GM23338 (cell line): ENCODE measurements around the gene ACSF2. TPM values are rescaled to one million over a fixed set of nuclear protein-coding genes. Genes with fewer than 3 reads are reported as not detected.

ENCODE experiments used
- ATAC-seq: fragments of 200-7000 bp; cut with Tn5 transposase; 3 replicates; pipeline ENCODE4 v1.9.1; 2020
- DNase-seq: peaks from one replicate; pipeline ENCODE4 v3.0.0-alpha.2; 2015; ENCODE audit warnings: low spot score
- H2AFZ ChIP-seq: fragments of 200-600 bp; sonication (generic); 2 replicates; pipeline ENCODE4 v1.8.0; 2016; ENCODE audit warnings: antibody characterized with exemption, mild to moderate bottlenecking, moderate library complexity
- H3F3A ChIP-seq: fragments of 200-600 bp; sonication (generic); replicated peaks from 2 replicates; pipeline ENCODE4 v1.8.0; 2017; ENCODE audit warnings: antibody characterized with exemption, mixed run types, low read depth
- H3K27ac ChIP-seq: fragments of 200-600 bp; sonication (generic); 2 replicates; pipeline ENCODE4 v1.6.1; 2016; ENCODE audit warnings: low read depth
- H3K27me3 ChIP-seq: fragments of 200-600 bp; sonication (generic); 2 replicates; pipeline ENCODE4 v1.8.0; 2016; ENCODE audit warnings: mild to moderate bottlenecking, mixed run types, moderate library complexity; ENCODE audit not compliant: insufficient read depth
- H3K36me3 ChIP-seq: fragments of 200-600 bp; sonication (generic); 2 replicates; pipeline ENCODE4 v1.8.0; 2016; ENCODE audit warnings: mild to moderate bottlenecking; ENCODE audit not compliant: insufficient read depth
- H3K4me1 ChIP-seq: fragments of 200-600 bp; sonication (generic); 2 replicates; pipeline ENCODE4 v1.8.0; 2016; ENCODE audit warnings: mild to moderate bottlenecking, moderate library complexity; ENCODE audit not compliant: insufficient read depth
- H3K4me2 ChIP-seq: fragments of 200-600 bp; sonication (generic); 2 replicates; pipeline ENCODE4 v1.7.1; 2017; ENCODE audit warnings: mixed run types
- H3K4me3 ChIP-seq: fragments of 200-600 bp; sonication (generic); 2 replicates; pipeline ENCODE4 v1.6.1; 2016; ENCODE audit warnings: mixed run types
- H3K79me2 ChIP-seq: fragments of 200-600 bp; sonication (generic); replicated peaks from 2 replicates; pipeline ENCODE4 v1.8.0; 2017; ENCODE audit warnings: mild to moderate bottlenecking; ENCODE audit not compliant: insufficient read depth
- H3K9me2 ChIP-seq: fragments of 200-600 bp; sonication (generic); 2 replicates; pipeline ENCODE4 v1.8.0; 2017; ENCODE audit not compliant: insufficient read depth
- H4K20me1 ChIP-seq: fragments of 200-600 bp; sonication (generic); replicated peaks from 2 replicates; pipeline ENCODE4 v1.8.0; 2017; ENCODE audit warnings: mild to moderate bottlenecking; ENCODE audit not compliant: insufficient read depth
- H3K27ac Mint-ChIP-seq: 2 replicates; pipeline ENCODE4 v1.8.0; 2020; ENCODE audit warnings: inconsistent platforms, mild to moderate bottlenecking, moderate library complexity, mixed read lengths
- H3K27me3 Mint-ChIP-seq: 3 replicates; pipeline ENCODE4 v1.8.0; 2022; ENCODE audit warnings: low read depth, mild to moderate bottlenecking, moderate library complexity, mixed read lengths, inconsistent platforms; ENCODE audit not compliant: insufficient read depth, poor library complexity
- H3K36me3 Mint-ChIP-seq: 3 replicates; pipeline ENCODE4 v1.8.0; 2021; ENCODE audit warnings: low read depth, mild to moderate bottlenecking, inconsistent platforms, moderate library complexity, mixed read lengths
- H3K4me1 Mint-ChIP-seq: 3 replicates; pipeline ENCODE4 v1.8.0; 2020; ENCODE audit warnings: mild to moderate bottlenecking, inconsistent platforms, mixed read lengths
- H3K4me3 Mint-ChIP-seq: 3 replicates; pipeline ENCODE4 v1.8.0; 2021; ENCODE audit warnings: moderate library complexity, mild to moderate bottlenecking, inconsistent platforms, mixed read lengths
- H3K9me3 Mint-ChIP-seq: 3 replicates; pipeline ENCODE4 v1.8.0; 2020; ENCODE audit warnings: moderate library complexity, mild to moderate bottlenecking, inconsistent platforms, mixed read lengths
- CREB1 ChIP-seq: fragments of 250-450 bp; sonication (Bioruptor Pico); IDR thresholded peaks from 2 replicates; pipeline ENCODE4 v1.5.0; 2020; ENCODE audit warnings: low read depth, mild to moderate bottlenecking, moderate library complexity
- EZH2 ChIP-seq: fragments of 200-600 bp; sonication (generic); IDR thresholded peaks from one replicate; pipeline ENCODE4 v1.8.0; 2017; ENCODE audit warnings: antibody characterized with exemption, mild to moderate bottlenecking, low read depth; ENCODE audit not compliant: unreplicated experiment
- EZH2phosphoT487 ChIP-seq: fragments of 200-600 bp; sonication (generic); IDR thresholded peaks from one replicate; pipeline ENCODE4 v1.8.1; 2018; ENCODE audit warnings: antibody characterized with exemption; ENCODE audit not compliant: unreplicated experiment
- JUNB ChIP-seq: IDR thresholded peaks from one replicate; pipeline ENCODE4 v1.6.1; 2016; ENCODE audit warnings: antibody characterized with exemption; ENCODE audit not compliant: unreplicated experiment
- POLR2AphosphoS5 ChIP-seq: IDR thresholded peaks from 2 replicates; pipeline ENCODE4 v1.6.1; 2016; ENCODE audit warnings: antibody characterized with exemption, low read depth
- STAT1 ChIP-seq: IDR thresholded peaks from one replicate; pipeline ENCODE4 v1.6.1; 2016; ENCODE audit warnings: antibody characterized with exemption; ENCODE audit not compliant: unreplicated experiment
- ZNF114 ChIP-seq: fragments of 250-450 bp; sonication (Bioruptor Pico); IDR thresholded peaks from 2 replicates; pipeline ENCODE4 v1.5.0; 2020; ENCODE audit warnings: mild to moderate bottlenecking, moderate library complexity
- ZNF462 ChIP-seq: fragments of 250-450 bp; sonication (Bioruptor Pico); IDR thresholded peaks from 2 replicates; pipeline ENCODE4 v1.5.0; 2020; ENCODE audit warnings: mild to moderate bottlenecking, moderate library complexity
- polyA plus RNA-seq: library from polyadenylated mRNA; unstranded; fragments of >200 nt; fragmentation: Nextera tagmentation; extraction: Ambion mirVana; gene quantifications from 2 replicates; pipeline ENCODE4 v1.2.1, GENCODE V29; 2016
- total RNA-seq: library from RNA; depleted of rRNA; stranded (reverse); fragments of >200 nt; shearing (Covaris generic); gene quantifications from 2 replicates; pipeline ENCODE4 v1.2.3, GENCODE V29; 2014

Gene ACSF2
- total and polyA plus RNA-seq, 2 experiments from 2014 or later, result 6.9 to 12.4 TPM

- Mint-ChIP-seq H3K27ac (no peak overlapping the region), H3K4me1 (no peaks in the 10 kb centered on the region), H3K9me3 (no peaks in the 10 kb centered on the region), H3K4me3 (no peak overlapping the region), H3K27me3 (no peaks in the 10 kb centered on the region), H3K36me3 (no peaks in the 10 kb centered on the region)
- no peaks in the 10 kb centered on the region for H4K20me1 ChIP-seq
- H3F3A ChIP-seq, result no peaks in the 10 kb centered on the region
- no peaks in the 10 kb centered on the region for H3K36me3 ChIP-seq
- H3K79me2 ChIP-seq, result no peaks in the 10 kb centered on the region
- H3K27ac ChIP-seq, result no peak overlapping the region
- H3K27me3 ChIP-seq, result no peaks in the 10 kb centered on the region
- no peak overlapping the region for H3K4me3 ChIP-seq
- H3K9me2 ChIP-seq, result no peaks in the 10 kb centered on the region
- no peaks in the 10 kb centered on the region for H3K4me1 ChIP-seq
- no peak overlapping the region for H3K4me2 ChIP-seq
- ATAC-seq (no peak), DNase-seq (no peak)
- no peak for TF ChIP-seq EZH2
- H2AFZ ChIP-seq, result no peak overlapping the region
Measured at GRCh38 chr17:50458701-50459676, 33.0 kb downstream of the ACSF2 start.

GRCh38 chr17:50459756-50460155 lies 33.7 kb downstream of the ACSF2 start:
- Histone ChIP-seq H3K36me3 (no peaks in the 10 kb centered on the region), H3F3A (no peaks in the 10 kb centered on the region), H3K27ac (no peak overlapping the region), H2AFZ (no peak overlapping the region), H4K20me1 (no peaks in the 10 kb centered on the region), H3K79me2 (no peaks in the 10 kb centered on the region), H3K4me1 (no peaks in the 10 kb centered on the region), H3K9me2 (no peaks in the 10 kb centered on the region), H3K27me3 (no peaks in the 10 kb centered on the region), H3K4me2 (no peak overlapping the region), H3K4me3 (no peak overlapping the region)
- no peak for TF ChIP-seq EZH2phosphoT487
- Mint-ChIP-seq H3K27me3 (no peaks in the 10 kb centered on the region), H3K36me3 (no peaks in the 10 kb centered on the region), H3K9me3 (no peaks in the 10 kb centered on the region), H3K27ac (no peak overlapping the region), H3K4me1 (no peaks in the 10 kb centered on the region), H3K4me3 (no peak overlapping the region)
- no peak for ATAC-seq
- DNase-seq, result no peak

- Mint-ChIP-seq H3K4me3 (no peak overlapping the region), H3K27ac (no peak overlapping the region), H3K36me3 (no peaks in the 10 kb centered on the region; the same call in 2 of the 3 replicates), H3K27me3 (peaks cover 1% of the 10 kb centered on the region), H3K4me1 (no peaks in the 10 kb centered on the region), H3K9me3 (no peaks in the 10 kb centered on the region)
- H4K20me1 ChIP-seq, result no peaks in the 10 kb centered on the region
- no peaks in the 10 kb centered on the region for H3K79me2 ChIP-seq
- H3K27ac ChIP-seq, result no peak overlapping the region
- no peaks in the 10 kb centered on the region for H3K36me3 ChIP-seq
- H3F3A ChIP-seq, result no peaks in the 10 kb centered on the region
- DNase-seq (no peak), ATAC-seq (no peak)
- H3K4me3 ChIP-seq, result no peak overlapping the region
- no peaks in the 10 kb centered on the region for H3K27me3 ChIP-seq
- H3K4me1 ChIP-seq, result no peaks in the 10 kb centered on the region
- H2AFZ ChIP-seq, result no peak overlapping the region
- no peaks in the 10 kb centered on the region for H3K9me2 ChIP-seq
- H3K4me2 ChIP-seq, result no peak overlapping the region
- TF ChIP-seq CREB1 (no peak), ZNF114 (CRISPR knock-in tag) (no peak), EZH2phosphoT487 (no peak), POLR2AphosphoS5 (no peak), STAT1 (no peak), ZNF462 (CRISPR knock-in tag) (no peak), JUNB (no peak), EZH2 (no peak)
Measured at GRCh38 chr17:50460831-50461526, 35.0 kb downstream of the ACSF2 start.
